HG03460 (cell line): Measurements from ENCODE around the gene UPB1.

Experiments used
- ATAC-seq: cut with Tn5 transposase; IDR thresholded peaks from one replicate; pipeline ENCODE4 v1.9.1; 2021; ENCODE audit not compliant: unreplicated experiment

UPB1 gene

DNA sequence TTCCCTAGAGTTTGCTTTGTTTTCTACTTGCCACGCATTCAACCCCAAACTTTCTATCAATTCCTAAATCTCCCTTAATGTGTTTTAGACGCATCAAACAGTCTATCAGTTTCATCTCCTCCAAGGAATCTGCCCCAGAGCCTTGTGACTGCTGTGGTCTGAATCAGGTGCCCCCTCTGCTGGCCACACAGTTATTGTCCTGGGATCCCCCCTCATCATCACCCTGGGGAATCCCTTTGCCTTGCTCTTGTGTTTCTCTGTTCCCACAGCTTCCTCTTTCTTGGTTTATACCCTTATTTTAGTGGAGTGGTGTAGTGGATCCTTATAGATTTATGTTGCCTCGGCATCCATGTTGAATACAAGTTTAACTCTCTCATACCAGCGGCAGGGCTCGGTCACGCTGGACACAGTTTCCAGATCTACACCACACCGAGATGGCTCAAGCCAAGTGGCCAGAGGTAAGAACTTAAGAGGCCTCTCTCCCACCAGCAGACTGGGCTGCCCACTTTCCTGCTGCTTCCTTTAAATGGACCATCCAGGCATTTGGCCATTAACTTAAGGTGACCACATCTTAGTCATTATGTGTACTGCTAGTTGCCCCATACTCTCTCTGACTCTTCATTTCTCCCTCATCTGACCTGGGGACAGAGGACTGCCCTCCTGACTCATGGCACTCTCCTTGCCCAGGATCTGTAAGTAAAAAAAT is 8.2 kb downstream of the UPB1 start:
- ATAC-seq, result peak; percentile 51

DNA sequence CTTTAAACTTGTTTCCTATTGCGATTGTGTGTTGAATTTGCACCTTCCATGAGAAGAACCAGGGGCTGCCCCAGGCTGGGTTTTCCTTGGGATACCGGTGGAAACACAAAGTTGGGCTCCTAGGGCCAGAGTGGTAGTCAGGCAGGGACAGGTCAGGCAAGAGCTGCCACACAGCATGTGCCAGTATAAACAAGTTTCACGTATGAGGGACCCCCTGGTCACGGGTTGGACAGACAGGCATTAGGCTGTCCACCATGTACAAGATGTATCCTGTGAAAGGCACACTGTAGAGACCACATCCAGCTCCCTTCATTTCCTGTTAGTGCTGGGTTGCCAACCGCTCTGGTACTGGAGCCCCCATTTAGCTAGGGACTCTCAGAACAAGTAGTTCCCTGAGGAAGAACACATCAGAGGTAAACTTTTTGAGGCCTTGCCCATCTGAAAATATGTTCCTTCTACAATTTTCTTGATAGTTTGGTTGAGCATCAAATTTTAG is 8.8 kb downstream of the UPB1 start:
- no peak for ATAC-seq

DNA sequence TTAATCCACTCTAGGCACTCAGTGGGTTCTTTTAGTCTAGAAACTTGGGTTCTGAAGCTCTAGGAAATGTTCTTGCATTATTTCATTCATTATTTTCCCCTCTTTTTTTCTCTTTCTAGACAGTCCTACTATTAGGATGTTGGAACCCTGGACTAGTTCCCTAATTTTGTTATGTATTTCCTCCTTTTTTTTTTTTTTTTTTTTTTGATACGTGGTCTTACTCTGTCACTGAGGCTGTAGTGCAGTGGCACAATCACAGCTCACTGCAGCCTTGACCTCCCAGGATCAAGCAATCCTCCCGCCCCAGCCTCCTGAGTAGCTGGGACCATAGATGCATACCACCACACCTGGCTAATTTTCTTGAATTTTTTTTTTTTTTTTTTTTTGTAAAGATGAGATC is 9.4 kb downstream of the UPB1 start:
- ATAC-seq, result no peak

- no peak for ATAC-seq
Observed at GRCh38 chr22:24504956-24505736, 10.0 kb downstream of the UPB1 start.

DNA sequence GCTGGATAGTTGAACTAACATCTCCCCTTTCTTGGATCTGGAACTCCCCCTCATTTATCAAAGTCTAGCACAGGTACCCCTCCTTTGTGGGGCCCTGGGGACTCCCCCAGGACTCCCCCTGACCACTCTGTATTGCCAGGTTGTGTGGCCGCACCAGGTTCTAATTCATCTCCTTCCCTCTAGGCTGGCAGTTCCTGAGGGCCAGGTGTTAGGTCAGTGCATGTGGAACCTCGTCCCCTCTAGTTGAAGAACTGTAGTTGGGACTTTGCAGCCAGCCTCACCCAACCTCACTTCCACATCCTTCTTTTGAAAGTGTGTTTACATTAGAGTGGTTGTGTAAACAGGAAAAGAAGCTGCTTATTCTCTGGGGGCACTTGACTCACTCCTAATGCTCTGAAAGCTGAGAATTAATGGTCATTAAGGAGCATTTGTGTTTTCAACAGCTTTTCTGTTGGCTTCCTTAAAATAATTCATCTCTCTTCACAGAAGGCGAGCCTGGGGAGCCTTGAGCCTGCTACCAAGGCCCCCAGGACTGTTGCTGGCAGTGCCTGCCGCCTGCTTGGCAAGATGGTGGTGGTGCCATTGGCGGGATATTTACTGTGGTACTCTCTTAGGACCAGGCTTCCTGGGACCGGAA is 11.8 kb downstream of the UPB1 start:
- no peak for ATAC-seq

DNA sequence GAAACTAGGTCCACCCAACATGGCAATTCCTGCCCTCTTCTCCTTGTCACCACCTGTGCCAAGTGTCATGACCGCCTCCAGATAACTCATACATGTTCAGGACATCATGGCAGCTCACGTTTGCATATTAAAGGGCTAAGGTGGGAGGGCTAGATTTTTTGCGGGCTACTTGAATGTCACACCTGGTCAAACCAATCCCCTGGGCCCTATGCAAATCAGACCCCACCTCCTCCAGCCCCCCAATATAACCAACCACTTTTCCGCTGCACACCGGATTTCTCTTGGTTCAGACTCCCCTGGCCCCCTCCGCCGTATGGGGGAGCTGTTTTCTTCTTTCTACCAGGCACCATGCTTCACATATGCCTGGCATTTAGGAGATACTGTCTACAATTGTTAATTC is 12.6 kb downstream of the UPB1 start:
- ATAC-seq, result no peak

- ATAC-seq, result no peak
Observed at GRCh38 chr22:24510637-24511625, 15.8 kb downstream of the UPB1 start.

DNA sequence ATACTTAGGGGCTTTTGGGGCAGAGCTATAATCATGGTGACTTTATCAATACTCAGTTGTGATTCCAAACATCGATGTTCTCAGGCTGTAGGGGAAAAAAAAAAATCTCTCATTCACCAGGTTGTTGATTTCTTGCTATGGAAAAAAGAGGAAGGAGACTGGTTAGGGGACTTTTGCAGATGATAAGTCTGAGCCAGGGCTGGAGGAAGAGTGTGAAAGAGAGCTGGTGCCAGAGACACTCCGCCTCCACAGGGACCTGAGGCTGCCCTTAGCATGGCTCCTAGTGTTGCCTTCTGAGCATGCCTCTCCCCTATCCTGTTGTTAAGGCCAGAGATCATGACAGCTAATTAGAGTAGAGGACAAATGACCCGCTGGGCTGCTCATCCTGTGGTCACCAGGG is 16.9 kb downstream of the UPB1 start:
- no peak for ATAC-seq

GRCh38 chr22:24513378-24514240 is 18.5 kb downstream of the UPB1 start:
- ATAC-seq, result no peak

- ATAC-seq, result no peak
Observed at GRCh38 chr22:24514241-24515026, 19.3 kb downstream of the UPB1 start.

DNA sequence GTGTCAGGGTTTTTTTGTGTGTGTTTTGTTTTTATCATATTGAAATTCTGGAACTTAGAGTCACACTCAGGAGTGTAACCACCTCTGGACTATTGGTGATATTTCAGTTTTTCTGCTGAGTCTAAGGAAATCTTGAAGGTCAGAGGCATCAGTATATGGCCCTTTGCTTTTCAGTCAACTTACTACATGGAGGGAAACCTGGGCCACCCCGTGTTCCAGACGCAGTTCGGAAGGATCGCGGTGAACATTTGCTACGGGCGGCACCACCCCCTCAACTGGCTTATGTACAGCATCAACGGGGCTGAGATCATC is 19.9 kb downstream of the UPB1 start:
- ATAC-seq, result no peak

GRCh38 chr22:24516301-24516737 is 21.2 kb downstream of the UPB1 start:
- no peak for ATAC-seq

DNA sequence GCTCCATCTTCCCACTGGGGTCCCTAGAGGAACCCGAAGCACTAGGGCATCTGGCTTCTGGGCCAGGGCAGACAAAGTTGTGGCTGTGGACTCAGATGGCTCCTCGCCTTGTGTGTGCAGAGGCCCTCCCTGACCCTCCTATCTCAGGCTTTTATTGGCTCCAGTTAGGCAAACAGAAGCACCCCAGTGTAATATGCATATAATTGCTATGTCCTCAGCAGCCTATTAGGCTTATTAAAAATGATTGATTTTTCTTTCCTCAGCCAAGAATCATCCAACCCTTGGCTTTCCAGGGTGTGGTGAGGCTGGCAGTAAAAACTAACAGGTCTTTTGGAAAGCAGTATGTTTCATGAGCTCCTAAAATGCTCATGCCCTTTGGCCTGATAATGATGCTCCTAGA is 22.3 kb downstream of the UPB1 start:
- no peak for ATAC-seq

GRCh38 chr22:24518228-24518627 is 23.1 kb downstream of the UPB1 start:
- ATAC-seq, result no peak

- ATAC-seq, result no peak
Observed at GRCh38 chr22:24518771-24519485, 23.8 kb downstream of the UPB1 start.

DNA sequence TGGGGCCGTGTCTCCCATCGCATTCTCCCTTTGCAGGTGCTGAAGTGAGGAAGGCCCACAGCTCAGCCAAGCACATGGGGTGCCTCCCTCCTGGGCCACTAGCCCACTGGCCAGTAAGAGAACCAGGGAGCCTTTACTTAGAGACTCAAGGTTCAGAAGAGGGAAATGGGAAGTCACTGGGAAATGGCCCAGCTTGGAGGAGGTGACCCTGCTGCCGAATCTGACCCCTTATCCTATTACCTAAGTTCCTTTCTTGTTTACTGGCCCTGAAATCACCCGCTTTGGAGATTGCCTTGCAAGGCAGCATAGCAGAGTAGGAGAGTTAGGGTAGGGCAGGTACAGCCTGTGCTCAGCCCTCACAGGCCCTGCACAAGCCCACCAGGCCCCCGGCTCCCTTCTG is 24.4 kb downstream of the UPB1 start:
- no peak for ATAC-seq

- ATAC-seq, result no peak
Observed at GRCh38 chr22:24521791-24522245, 26.7 kb downstream of the UPB1 start.

- ATAC-seq, result no peak
Observed at GRCh38 chr22:24523873-24524272, 28.7 kb downstream of the UPB1 start.
